GM19397 (cell line): ENCODE data around the gene KIF12.
"Not testable (repeated sequence)": the region's sequence is repeated elsewhere in the genome, so short reads cannot be mapped to it uniquely, and the experiment has no call there.

Experiments used
- ATAC-seq: cut with Tn5 transposase; IDR thresholded peaks from one replicate; pipeline ENCODE4 v1.9.1; 2021; ENCODE audit warnings: mild to moderate bottlenecking, moderate library complexity; ENCODE audit not compliant: unreplicated experiment

The KIF12 gene

GRCh38 chr9:114098936-114099668, at the start of gene KIF12:
Gene KIF12 (minus strand): TSS chr9:114099292. CDS start chr9:114099276, 16 bp downstream.
- no peak for ATAC-seq

GRCh38 chr9:114146735-114147134, 47.6 kb upstream of the KIF12 start:
- no peak for ATAC-seq

- no peak for ATAC-seq
These were observed 44.1 kb upstream of the KIF12 start for GRCh38 chr9:114143234-114143633.

GRCh38 chr9:114141553-114142402, 42.7 kb upstream of the KIF12 start:
- ATAC-seq, result no peak

- ATAC-seq, result no peak
These were observed 41.8 kb upstream of the KIF12 start for GRCh38 chr9:114140850-114141249.

GRCh38 chr9:114140401-114140800, 41.3 kb upstream of the KIF12 start:
- ATAC-seq, result no peak

- ATAC-seq, result no peak
These were observed 40.0 kb upstream of the KIF12 start for GRCh38 chr9:114139071-114139470.

GRCh38 chr9:114138552-114138971, 39.5 kb upstream of the KIF12 start:
- no peak for ATAC-seq

- ATAC-seq, result no peak
These were observed 38.7 kb upstream of the KIF12 start for GRCh38 chr9:114137831-114138230.

- no peak for ATAC-seq
These were observed 35.8 kb upstream of the KIF12 start for GRCh38 chr9:114134827-114135396.

- no peak for ATAC-seq
These were observed 33.4 kb upstream of the KIF12 start for GRCh38 chr9:114132550-114132918.

- ATAC-seq, result no peak
These were observed 32.9 kb upstream of the KIF12 start for GRCh38 chr9:114131808-114132549.

GRCh38 chr9:114130624-114131277, 31.7 kb upstream of the KIF12 start:
- no peak for ATAC-seq

- no peak for ATAC-seq
These were observed 31.0 kb upstream of the KIF12 start for GRCh38 chr9:114130141-114130540.

- not testable (repeated sequence) for ATAC-seq
These were observed 29.7 kb upstream of the KIF12 start for GRCh38 chr9:114128759-114129158.

GRCh38 chr9:114126247-114127060, 27.4 kb upstream of the KIF12 start:
- ATAC-seq, result no peak

GRCh38 chr9:114125476-114126013, 26.5 kb upstream of the KIF12 start:
- no peak for ATAC-seq

GRCh38 chr9:114124666-114125475, 25.8 kb upstream of the KIF12 start:
- ATAC-seq, result no peak

- no peak for ATAC-seq
These were observed 25.0 kb upstream of the KIF12 start for GRCh38 chr9:114124138-114124537.
